Astrocyte (in vitro differentiated cells and primary cell): ENCODE measurements around the gene PARP14. TPM values are rescaled to one million over a fixed set of nuclear protein-coding genes. Genes with fewer than 3 reads are reported as not detected.

Experiments
- DNase-seq: peaks from one replicate; pipeline ENCODE4 v3.0.0-alpha.2; 2010; ENCODE audit warnings: low read depth
- FAIRE-seq: peaks from 2 replicates; lab custom pipeline; 2011; peaks lifted over from hg19 to GRCh38; lab: Jason Lieb, UNC
- H2AFZ ChIP-seq: 2 replicates; pipeline ENCODE4 v1.6.0; 2012; ENCODE audit warnings: low read depth, low read length, inconsistent platforms
- H3K27ac ChIP-seq: 2 replicates; pipeline ENCODE4 v1.5.1; 2011; ENCODE audit warnings: low read depth, low read length, inconsistent platforms
- H3K27me3 ChIP-seq: 2 replicates; pipeline ENCODE4 v1.6.0; 2011; ENCODE audit warnings: low read length, inconsistent platforms; ENCODE audit not compliant: insufficient read depth
- H3K36me3 ChIP-seq: 2 replicates; pipeline ENCODE4 v1.5.1; 2011; ENCODE audit warnings: low read length, inconsistent platforms; ENCODE audit not compliant: insufficient read depth
- H3K4me1 ChIP-seq: 2 replicates; pipeline ENCODE4 v1.5.1; 2011; ENCODE audit warnings: low read length, inconsistent platforms; ENCODE audit not compliant: insufficient read depth
- H3K4me2 ChIP-seq: 2 replicates; pipeline ENCODE4 v1.6.0; 2012; ENCODE audit warnings: low read length, inconsistent platforms
- H3K4me3 ChIP-seq: 2 replicates; pipeline ENCODE4 v1.5.1; 2011; ENCODE audit warnings: low read depth, mild to moderate bottlenecking, low read length, inconsistent platforms; ENCODE audit not compliant: insufficient read depth
- H3K79me2 ChIP-seq: 2 replicates; pipeline ENCODE4 v1.6.0; 2012; ENCODE audit warnings: mild to moderate bottlenecking, low read length, inconsistent platforms; ENCODE audit not compliant: insufficient read depth
- H3K9ac ChIP-seq: 2 replicates; pipeline ENCODE4 v1.6.0; 2012; ENCODE audit warnings: mild to moderate bottlenecking, low read length, inconsistent platforms
- H3K9me3 ChIP-seq: 2 replicates; pipeline ENCODE4 v1.5.1; 2012; ENCODE audit warnings: low read depth, mild to moderate bottlenecking, low read length, inconsistent platforms; ENCODE audit not compliant: insufficient read depth
- H4K20me1 ChIP-seq: 2 replicates; pipeline ENCODE4 v1.6.0; 2012; ENCODE audit warnings: low read length, inconsistent platforms; ENCODE audit not compliant: insufficient read depth
- H3K27ac Mint-ChIP-seq: one replicate; pipeline ENCODE4 v1.8.0; 2021; ENCODE audit warnings: mild to moderate bottlenecking, mixed read lengths; ENCODE audit not compliant: unreplicated experiment
- H3K27me3 Mint-ChIP-seq: one replicate; pipeline ENCODE4 v1.8.0; 2021; ENCODE audit warnings: low read depth, mixed read lengths; ENCODE audit not compliant: unreplicated experiment
- H3K36me3 Mint-ChIP-seq: one replicate; pipeline ENCODE4 v1.8.0; 2021; ENCODE audit warnings: low read depth, mixed read lengths; ENCODE audit not compliant: unreplicated experiment
- H3K4me1 Mint-ChIP-seq: one replicate; pipeline ENCODE4 v1.8.0; 2021; ENCODE audit warnings: low read depth, mixed read lengths; ENCODE audit not compliant: unreplicated experiment
- H3K4me3 Mint-ChIP-seq: one replicate; pipeline ENCODE4 v1.8.0; 2021; ENCODE audit warnings: mild to moderate bottlenecking, moderate library complexity, mixed read lengths; ENCODE audit not compliant: unreplicated experiment
- H3K9me3 Mint-ChIP-seq: one replicate; pipeline ENCODE4 v1.8.0; 2021; ENCODE audit warnings: mild to moderate bottlenecking, mixed read lengths; ENCODE audit not compliant: unreplicated experiment
- CTCF ChIP-seq: IDR thresholded peaks from 2 replicates; pipeline ENCODE4 v1.5.1; 2011; ENCODE audit warnings: low read depth, mild to moderate bottlenecking, inconsistent platforms, low read length, moderate library complexity; ENCODE audit not compliant: insufficient read depth
- EZH2 ChIP-seq: IDR thresholded peaks from 2 replicates; pipeline ENCODE4 v1.6.1; 2012; ENCODE audit warnings: mild to moderate bottlenecking, low read length, inconsistent platforms; ENCODE audit not compliant: insufficient read depth
- total RNA-seq: library from RNA; stranded (reverse); gene quantifications from 2 replicates; pipeline ENCODE4 v1.2.1, GENCODE V29; 2021

Gene PARP14
- total RNA-seq, 1 donor from 2014 or later = 148 TPM

GRCh38 chr3:122695927-122696561 is 15.4 kb downstream of the PARP14 start:
- H3K4me1 ChIP-seq = peaks cover 5% of the 10 kb centered on the region
- no peak overlapping the region for H2AFZ ChIP-seq
- Mint-ChIP-seq H3K9me3 (no peaks in the 10 kb centered on the region), H3K27me3 (no peaks in the 10 kb centered on the region), H3K27ac (no peak overlapping the region), H3K36me3 (peaks cover 35% of the 10 kb centered on the region), H3K4me1 (peaks cover 12% of the 10 kb centered on the region), H3K4me3 (no peak overlapping the region)
- no peaks in the 10 kb centered on the region for H4K20me1 ChIP-seq
- TF ChIP-seq CTCF (no peak), EZH2 (no peak)
- no peak overlapping the region for H3K4me2 ChIP-seq
- no peaks in the 10 kb centered on the region for H3K27me3 ChIP-seq
- H3K9me3 ChIP-seq = no peaks in the 10 kb centered on the region
- H3K79me2 ChIP-seq = no peaks in the 10 kb centered on the region
- H3K27ac ChIP-seq = no peak overlapping the region
- H3K9ac ChIP-seq = no peak overlapping the region
- no peaks in the 10 kb centered on the region for H3K36me3 ChIP-seq
- FAIRE-seq (no peak), DNase-seq (no peak)
- no peak overlapping the region for H3K4me3 ChIP-seq

- peaks cover 10% of the 10 kb centered on the region for H3K4me1 Mint-ChIP-seq
- no peak overlapping the region for H3K4me2 ChIP-seq
- no peaks in the 10 kb centered on the region for H4K20me1 ChIP-seq
- DNase-seq (peak; percentile 13), FAIRE-seq (no peak)
- H3K79me2 ChIP-seq = no peaks in the 10 kb centered on the region
- TF ChIP-seq EZH2 (no peak), CTCF (no peak)
- no peaks in the 10 kb centered on the region for H3K4me1 ChIP-seq
- no peaks in the 10 kb centered on the region for H3K9me3 Mint-ChIP-seq
- no peak overlapping the region for H3K27ac ChIP-seq
- no peak overlapping the region for H3K27ac Mint-ChIP-seq
- no peak overlapping the region for H3K4me3 ChIP-seq
- H3K36me3 Mint-ChIP-seq = peaks cover 36% of the 10 kb centered on the region
- H3K9me3 ChIP-seq = no peaks in the 10 kb centered on the region
- H2AFZ ChIP-seq = no peak overlapping the region
- no peak overlapping the region for H3K4me3 Mint-ChIP-seq
- no peaks in the 10 kb centered on the region for H3K36me3 ChIP-seq
- H3K9ac ChIP-seq = no peak overlapping the region
- no peaks in the 10 kb centered on the region for H3K27me3 ChIP-seq
- no peaks in the 10 kb centered on the region for H3K27me3 Mint-ChIP-seq
Measured at GRCh38 chr3:122697952-122698620, 17.4 kb downstream of the PARP14 start.

GRCh38 chr3:122700193-122700592 is 19.6 kb downstream of the PARP14 start:
- Histone ChIP-seq H3K27me3 (no peaks in the 10 kb centered on the region), H2AFZ (no peak overlapping the region), H4K20me1 (no peaks in the 10 kb centered on the region), H3K27ac (no peak overlapping the region), H3K4me1 (no peaks in the 10 kb centered on the region), H3K4me2 (no peak overlapping the region), H3K9me3 (no peaks in the 10 kb centered on the region), H3K9ac (no peak overlapping the region), H3K36me3 (no peaks in the 10 kb centered on the region), H3K4me3 (no peak overlapping the region), H3K79me2 (no peaks in the 10 kb centered on the region)
- DNase-seq = no peak
- Mint-ChIP-seq H3K9me3 (no peaks in the 10 kb centered on the region), H3K4me1 (peaks cover 8% of the 10 kb centered on the region), H3K27me3 (no peaks in the 10 kb centered on the region), H3K4me3 (no peak overlapping the region), H3K36me3 (peaks cover 37% of the 10 kb centered on the region), H3K27ac (no peak overlapping the region)
- TF ChIP-seq CTCF = no peak
- FAIRE-seq = no peak
